ENCODE data around the gene SYNRG.

DNA sequence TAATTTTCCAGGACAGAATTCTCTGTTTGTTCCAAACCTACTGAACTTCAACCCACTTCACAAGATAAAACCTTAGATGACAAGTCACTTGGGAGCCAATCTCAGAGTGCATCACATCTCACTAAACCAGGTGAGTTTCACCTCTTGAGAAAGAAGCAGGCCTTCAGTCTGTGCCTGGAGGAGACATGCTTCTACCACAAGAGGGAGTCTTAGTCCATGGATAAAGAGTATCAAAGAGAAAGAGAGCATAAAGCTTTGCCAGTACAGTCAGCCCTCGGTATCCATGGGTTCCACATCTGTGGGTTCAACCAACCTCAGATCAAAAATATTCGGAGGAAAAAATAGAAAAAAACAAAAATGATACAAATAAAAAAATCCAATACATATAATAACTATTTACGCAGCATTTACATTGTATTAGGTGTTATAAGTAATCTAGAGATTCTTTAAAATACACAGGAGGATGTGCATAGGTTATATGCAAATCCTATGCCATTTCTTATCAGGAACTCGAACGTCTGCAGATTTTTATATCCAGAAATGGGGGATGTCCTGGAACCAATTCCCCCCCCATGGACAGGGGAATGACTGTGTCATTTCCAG is 81.9 kb downstream of the SYNRG start:
- TF ChIP-seq, protein P1, sequence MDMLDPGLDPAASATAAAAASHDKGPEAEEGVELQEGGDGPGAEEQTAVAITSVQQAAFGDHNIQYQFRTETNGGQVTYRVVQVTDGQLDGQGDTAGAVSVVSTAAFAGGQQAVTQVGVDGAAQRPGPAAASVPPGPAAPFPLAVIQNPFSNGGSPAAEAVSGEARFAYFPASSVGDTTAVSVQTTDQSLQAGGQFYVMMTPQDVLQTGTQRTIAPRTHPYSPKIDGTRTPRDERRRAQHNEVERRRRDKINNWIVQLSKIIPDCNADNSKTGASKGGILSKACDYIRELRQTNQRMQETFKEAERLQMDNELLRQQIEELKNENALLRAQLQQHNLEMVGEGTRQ (IDR thresholded peaks at IDR 0.05; ENCODE audit: borderline replicate concordance, low read depth, low read length), result no peak
- no peak for TF ChIP-seq MAX (IDR thresholded peaks at IDR 0.05; ENCODE audit: low read depth)

All from SK-N-SH (cell line).